Subcutaneous adipose tissue (tissue), 4 donors: Measurements from ENCODE around the gene KIF16B. TPM values are rescaled to one million over a fixed set of nuclear protein-coding genes. Genes with fewer than 3 reads are reported as not detected.

ENCODE experiments used
- CTCF ChIP-seq: fragments of 450-650 bp; IDR thresholded peaks from one replicate; pipeline ENCODE4 v1.5.1; 2016; ENCODE audit warnings: low read depth, mild to moderate bottlenecking, control low read depth, antibody characterized with exemption, moderate library complexity
- total RNA-seq, 4 donors: library from RNA; depleted of rRNA; stranded (reverse); fragments of >200 nt; gene quantifications; one replicate each; pipeline ENCODE4 v1.1.0, GENCODE V29; 2016

Gene KIF16B
- total RNA-seq, 4 donors from 2014 or later = 20.0 to 39.1 (median 26.6) TPM

DNA sequence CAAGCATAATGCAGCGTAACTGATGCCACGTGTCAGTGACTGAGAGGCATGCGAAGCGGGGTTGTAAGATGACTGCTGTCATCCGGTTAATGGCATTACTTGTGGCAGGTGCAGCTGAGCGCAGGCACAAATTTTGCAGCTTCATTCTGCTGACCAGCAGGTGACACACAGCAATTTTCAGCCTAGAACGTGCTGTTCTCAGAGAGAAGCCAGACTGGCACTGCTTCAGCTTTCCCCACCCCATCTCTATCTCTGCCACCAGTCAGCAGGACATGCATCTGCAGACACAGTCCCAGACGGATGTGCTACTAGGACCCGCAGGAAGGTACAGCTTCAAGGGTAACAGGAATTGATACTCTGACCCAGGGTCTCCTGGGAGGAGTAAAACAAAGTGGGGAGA lies 221.8 kb downstream of the KIF16B start:
- no peak for TF ChIP-seq CTCF

DNA sequence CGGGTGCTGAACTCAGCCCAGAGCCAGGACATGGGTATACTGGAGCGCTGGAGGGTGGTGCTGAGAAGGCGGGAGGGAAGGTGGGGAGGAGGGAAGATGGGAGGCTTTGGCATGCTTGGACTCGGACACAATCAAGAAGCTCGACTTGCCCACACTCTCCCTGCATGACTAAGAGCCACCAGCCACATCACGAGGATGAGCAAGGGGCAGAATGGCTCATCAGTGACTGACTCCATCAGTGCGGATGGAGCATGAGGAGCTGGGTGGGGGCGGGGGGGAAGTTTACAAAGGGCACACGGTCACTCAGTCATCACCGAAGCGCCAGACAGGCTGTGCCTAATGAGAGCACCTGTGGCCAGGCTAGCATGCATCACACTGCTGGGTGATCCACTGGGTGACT lies 222.8 kb downstream of the KIF16B start:
- no peak for TF ChIP-seq CTCF

DNA sequence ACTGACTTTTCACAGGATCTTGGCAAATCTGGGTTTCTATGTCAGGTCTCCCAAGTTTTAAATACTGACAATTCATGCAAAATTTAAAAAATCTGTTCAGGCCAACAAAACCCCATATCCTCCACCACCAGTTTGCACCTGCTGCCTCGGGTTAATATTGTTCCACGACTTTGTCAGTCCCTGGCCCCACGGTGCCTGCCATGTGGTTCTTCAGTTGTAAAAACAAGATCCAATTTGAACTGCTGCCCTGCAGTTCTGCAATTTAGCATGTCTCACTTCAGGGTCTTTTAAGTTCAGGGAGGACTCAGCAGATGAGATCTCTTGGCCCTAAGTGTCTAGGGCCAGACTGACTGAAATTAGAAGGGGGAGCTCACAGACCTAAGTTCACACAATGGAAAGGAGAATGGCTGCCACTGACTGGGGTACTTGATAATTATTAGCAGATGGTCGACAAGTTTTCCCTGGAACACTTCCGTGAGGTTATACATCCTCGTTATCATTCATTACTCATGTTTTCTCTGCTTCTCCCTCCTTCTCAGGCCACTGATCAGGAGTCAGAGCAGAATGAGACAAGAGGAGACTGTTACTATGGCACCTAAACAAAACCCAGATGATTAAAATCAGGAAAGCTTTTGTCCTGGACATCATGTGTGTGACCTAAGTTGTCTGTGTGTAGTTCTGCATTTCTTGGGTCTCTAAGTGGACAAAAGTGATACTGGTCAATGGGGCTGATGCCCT lies 223.6 kb downstream of the KIF16B start:
- no peak for TF ChIP-seq CTCF

DNA sequence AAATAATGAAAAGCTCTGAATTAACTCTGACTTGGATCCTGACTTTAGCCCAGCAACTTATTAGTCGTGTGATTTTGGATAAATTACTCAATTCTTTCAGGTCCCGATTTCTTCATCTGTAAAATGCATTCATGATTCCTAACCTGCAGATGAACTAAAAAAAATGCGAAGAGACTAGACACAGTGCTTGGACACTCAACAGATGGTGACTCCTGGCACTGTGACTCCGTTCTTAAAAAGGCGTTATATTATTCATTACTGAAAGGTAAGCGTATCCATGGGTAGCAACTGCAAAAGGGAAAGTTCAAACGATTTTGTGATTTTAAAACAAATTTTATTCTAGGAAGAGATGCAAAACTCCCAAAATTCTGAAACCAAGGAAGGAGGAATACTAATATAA lies 226.3 kb downstream of the KIF16B start:
- no peak for TF ChIP-seq CTCF

DNA sequence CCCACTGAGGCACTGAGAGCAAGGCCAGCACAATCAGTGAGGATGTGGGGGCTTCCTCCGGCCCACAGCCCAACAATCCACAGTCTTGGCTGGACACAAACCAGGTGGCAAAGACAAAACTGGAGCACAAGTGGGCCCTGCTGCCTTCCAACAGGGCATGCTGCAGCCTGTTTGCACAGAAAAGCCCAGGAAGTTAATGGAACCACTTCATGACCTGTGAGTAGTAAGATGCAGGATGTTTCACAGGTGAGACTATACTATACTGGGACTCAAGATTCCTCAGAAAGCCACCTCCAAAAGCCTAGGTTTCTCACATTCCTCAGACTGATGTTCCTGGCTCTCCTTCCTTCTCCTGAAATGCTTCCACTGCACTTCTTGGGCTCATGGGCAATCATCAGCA lies 235.5 kb downstream of the KIF16B start:
- TF ChIP-seq CTCF = no peak

GRCh38 chr20:16327606-16328005 lies 245.6 kb downstream of the KIF16B start:
- no peak for TF ChIP-seq CTCF

DNA sequence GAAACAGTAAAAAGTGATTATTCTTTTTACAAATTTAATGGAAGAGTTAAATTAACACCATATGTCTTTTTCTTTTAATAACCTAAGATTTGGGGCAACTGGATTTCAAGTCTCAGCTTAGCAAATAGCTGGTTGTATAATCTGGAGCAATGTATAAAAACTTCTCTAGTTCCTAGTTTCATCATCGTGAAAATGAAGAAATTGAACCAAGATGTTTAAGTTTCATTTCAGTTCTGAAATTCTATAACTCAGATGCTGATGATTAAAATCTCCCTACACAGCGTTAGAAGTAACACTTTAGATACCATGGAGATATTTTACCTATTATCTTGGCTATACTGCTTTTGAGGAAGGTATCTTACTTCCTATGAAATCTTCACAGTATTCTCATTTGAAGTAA lies 252.0 kb downstream of the KIF16B start:
- TF ChIP-seq CTCF = no peak
